Stimulated activated CD4-positive, alpha-beta T cell treated with anti-CD3 and anti-CD28 coated beads, Interleukin-2, amount 100 ng/mL, for 4 hours (primary cell): Measurements from ENCODE around the gene COX17.

Experiments
- DNase-seq: peaks from one replicate; pipeline ENCODE4 v3.0.0-alpha.2; 2020; ENCODE audit warnings: low read depth

COX17 gene

GRCh38 chr3:119673875-119674274 is 3.3 kb downstream of the COX17 start:
- no peak for DNase-seq

- DNase-seq, result no peak
Measured at GRCh38 chr3:119672776-119673175, 4.4 kb downstream of the COX17 start.

- DNase-seq, result no peak
Measured at GRCh38 chr3:119669906-119670570, 7.2 kb downstream of the COX17 start.

- DNase-seq, result no peak
Measured at GRCh38 chr3:119665954-119666559, 11.1 kb downstream of the COX17 start.

GRCh38 chr3:119664850-119665379 is 12.3 kb downstream of the COX17 start:
- no peak for DNase-seq

GRCh38 chr3:119664370-119664769 is 12.8 kb downstream of the COX17 start:
- no peak for DNase-seq

GRCh38 chr3:119663885-119664284 is 13.3 kb downstream of the COX17 start:
- no peak for DNase-seq

GRCh38 chr3:119662604-119663373 is 14.4 kb downstream of the COX17 start:
- DNase-seq, result no peak

GRCh38 chr3:119660474-119661440 is 16.4 kb downstream of the COX17 start, which contains the start of gene POPDC2:
Gene POPDC2 (minus strand): TSS chr3:119660589. CDS start chr3:119660423, 166 bp downstream.
- DNase-seq, result no peak

GRCh38 chr3:119659606-119660291 is 17.5 kb downstream of the COX17 start:
- DNase-seq, result no peak

GRCh38 chr3:119658994-119659393 is 18.2 kb downstream of the COX17 start:
- no peak for DNase-seq

- no peak for DNase-seq
Measured at GRCh38 chr3:119657887-119658702, 19.1 kb downstream of the COX17 start.

GRCh38 chr3:119653876-119654275 is 23.3 kb downstream of the COX17 start:
- no peak for DNase-seq

GRCh38 chr3:119652306-119653033 is 24.7 kb downstream of the COX17 start:
- DNase-seq, result no peak

- DNase-seq, result no peak
Measured at GRCh38 chr3:119649761-119650160, 27.4 kb downstream of the COX17 start.

- no peak for DNase-seq
Measured at GRCh38 chr3:119647843-119648575, 29.2 kb downstream of the COX17 start.

- DNase-seq, result no peak
Measured at GRCh38 chr3:119647171-119647570, 30.0 kb downstream of the COX17 start.

GRCh38 chr3:119645813-119646212 is 31.4 kb downstream of the COX17 start:
- no peak for DNase-seq

- no peak for DNase-seq
Measured at GRCh38 chr3:119644481-119644880, 32.7 kb downstream of the COX17 start.
